Epithelial cell of esophagus (primary cell): Measurements from ENCODE around the gene BNC2.

Source experiments
- DNase-seq: peaks from one replicate; pipeline ENCODE4 v3.0.0; 2010; ENCODE audit warnings: low read depth
- H3K4me3 ChIP-seq: 2 replicates; pipeline ENCODE4 v1.5.1; 2011; ENCODE audit warnings: mild to moderate bottlenecking, low read length, control low read depth
- TF ChIP-seq, protein P1 (sequence below): IDR thresholded peaks from 2 replicates; pipeline ENCODE4 v1.5.1; 2011; ENCODE audit warnings: low read depth, mild to moderate bottlenecking, low read length, control low read depth, inconsistent platforms; ENCODE audit not compliant: insufficient read depth; ENCODE audit errors: missing control alignments

Gene BNC2

DNA sequence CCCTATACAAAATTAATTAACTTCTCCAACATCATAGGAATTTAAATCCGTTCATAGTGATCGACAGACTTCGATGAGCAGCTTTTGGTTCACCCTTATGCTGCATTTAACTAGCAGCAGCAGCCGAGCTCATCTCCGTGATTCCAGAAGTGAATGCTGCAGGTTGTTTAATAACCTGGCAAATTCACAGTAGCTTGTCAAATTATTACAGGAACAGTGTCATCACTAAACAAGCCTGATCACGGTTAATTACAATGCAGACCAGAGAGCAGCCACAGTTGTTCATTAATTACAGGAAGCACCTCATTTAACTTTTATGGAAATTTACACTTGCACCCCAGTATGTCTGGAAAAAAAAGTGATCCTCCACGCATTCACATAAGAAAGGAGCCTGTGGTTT lies 188.2 kb downstream of the BNC2 start:
- no peak for DNase-seq
- no peak overlapping the region for H3K4me3 ChIP-seq
- TF ChIP-seq, protein P1, sequence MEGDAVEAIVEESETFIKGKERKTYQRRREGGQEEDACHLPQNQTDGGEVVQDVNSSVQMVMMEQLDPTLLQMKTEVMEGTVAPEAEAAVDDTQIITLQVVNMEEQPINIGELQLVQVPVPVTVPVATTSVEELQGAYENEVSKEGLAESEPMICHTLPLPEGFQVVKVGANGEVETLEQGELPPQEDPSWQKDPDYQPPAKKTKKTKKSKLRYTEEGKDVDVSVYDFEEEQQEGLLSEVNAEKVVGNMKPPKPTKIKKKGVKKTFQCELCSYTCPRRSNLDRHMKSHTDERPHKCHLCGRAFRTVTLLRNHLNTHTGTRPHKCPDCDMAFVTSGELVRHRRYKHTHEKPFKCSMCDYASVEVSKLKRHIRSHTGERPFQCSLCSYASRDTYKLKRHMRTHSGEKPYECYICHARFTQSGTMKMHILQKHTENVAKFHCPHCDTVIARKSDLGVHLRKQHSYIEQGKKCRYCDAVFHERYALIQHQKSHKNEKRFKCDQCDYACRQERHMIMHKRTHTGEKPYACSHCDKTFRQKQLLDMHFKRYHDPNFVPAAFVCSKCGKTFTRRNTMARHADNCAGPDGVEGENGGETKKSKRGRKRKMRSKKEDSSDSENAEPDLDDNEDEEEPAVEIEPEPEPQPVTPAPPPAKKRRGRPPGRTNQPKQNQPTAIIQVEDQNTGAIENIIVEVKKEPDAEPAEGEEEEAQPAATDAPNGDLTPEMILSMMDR = no peak

DNA sequence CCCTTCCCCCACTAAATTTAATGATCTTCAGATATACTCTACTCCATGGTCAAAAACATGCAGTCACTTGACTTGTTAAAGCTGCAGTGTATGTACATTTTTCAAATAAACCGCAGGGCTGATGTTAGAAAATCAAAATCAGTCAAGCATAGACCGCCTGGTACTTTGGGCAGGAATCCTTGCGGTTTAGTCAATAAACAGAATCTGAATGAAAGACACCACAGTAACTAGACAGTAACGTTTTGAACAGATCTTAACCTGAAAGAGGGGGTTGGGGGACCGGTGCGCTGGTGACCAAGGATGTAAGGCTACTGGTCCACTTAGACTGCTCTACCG lies 188.8 kb downstream of the BNC2 start:
- TF ChIP-seq, protein P1 = no peak
- no peak overlapping the region for H3K4me3 ChIP-seq
- no peak for DNase-seq

DNA sequence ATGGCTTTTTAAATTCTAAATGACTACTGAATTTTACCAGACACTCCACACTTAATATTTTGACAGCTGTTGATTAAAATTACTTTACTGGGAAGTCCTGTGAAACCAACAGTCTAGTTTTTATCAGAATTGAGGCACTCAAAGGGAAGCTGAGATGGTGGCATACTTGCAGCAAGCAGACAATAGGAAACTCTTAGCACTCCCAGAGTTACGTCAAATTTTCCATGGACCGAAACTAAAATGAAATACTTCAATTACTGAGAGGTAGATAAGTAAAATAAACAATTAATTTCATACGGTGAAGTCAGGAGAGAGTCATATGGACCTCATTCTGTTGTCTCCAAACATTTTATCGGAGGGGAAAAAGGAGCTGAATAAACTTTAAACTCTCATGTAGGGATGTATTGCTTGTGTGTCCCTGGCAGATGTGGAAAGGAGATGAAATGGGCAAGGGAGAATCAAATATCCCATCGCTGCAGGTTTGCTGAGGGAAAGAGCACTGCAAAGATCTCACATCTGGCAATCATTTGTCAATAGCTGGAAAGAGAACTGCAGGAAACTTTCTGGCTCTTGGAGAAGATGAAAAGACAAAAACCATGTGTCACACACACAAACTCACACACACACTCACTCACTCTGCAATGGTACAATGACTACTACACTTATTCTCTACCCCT lies 189.4 kb downstream of the BNC2 start:
- DNase-seq = no peak
- TF ChIP-seq, protein P1 = no peak
- H3K4me3 ChIP-seq = no peak overlapping the region

DNA sequence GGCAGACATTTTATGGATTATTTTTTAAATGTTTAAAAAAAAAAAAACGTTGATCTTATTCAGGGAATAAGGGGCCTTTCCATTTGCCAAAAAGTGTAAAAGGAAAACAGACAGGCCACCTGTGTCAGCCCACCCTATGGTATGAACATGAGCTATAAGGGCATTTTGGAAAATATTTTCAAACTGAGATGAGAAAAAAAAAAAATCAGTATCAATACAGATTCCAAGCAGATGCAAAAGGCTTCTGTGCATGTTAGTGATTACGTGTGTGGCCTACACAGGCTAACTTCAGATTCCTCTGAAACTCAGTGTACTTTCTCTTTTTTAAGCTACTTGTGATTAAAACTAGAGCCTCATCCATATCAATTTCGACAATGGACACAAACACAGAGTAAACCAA lies 189.9 kb downstream of the BNC2 start:
- H3K4me3 ChIP-seq = no peak overlapping the region
- TF ChIP-seq, protein P1 = no peak
- DNase-seq = no peak

DNA sequence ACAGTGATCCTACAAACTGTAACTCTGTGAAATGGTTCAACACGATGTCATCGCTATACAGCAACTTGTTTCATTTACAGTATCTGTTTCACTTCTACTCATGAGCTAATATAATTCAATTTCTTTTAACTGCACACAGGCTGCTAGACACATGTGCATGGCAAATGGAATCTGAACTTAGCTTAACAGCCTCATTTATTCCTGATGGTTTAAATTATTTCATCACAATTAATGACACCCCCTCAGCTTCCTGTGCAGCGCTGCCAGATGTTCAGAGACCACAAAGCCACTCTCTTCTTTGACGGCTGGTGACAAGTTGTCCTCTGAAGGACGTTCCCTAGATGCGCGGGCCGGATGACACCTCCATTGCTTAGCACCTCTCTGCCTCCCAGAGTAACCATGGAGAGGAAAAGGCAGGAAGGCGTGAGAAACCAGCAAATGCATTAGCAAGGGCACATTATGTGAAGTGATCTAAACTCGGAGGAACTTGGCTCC lies 191.1 kb downstream of the BNC2 start:
- TF ChIP-seq, protein P1 = no peak
- DNase-seq = no peak
- H3K4me3 ChIP-seq = no peak overlapping the region

DNA sequence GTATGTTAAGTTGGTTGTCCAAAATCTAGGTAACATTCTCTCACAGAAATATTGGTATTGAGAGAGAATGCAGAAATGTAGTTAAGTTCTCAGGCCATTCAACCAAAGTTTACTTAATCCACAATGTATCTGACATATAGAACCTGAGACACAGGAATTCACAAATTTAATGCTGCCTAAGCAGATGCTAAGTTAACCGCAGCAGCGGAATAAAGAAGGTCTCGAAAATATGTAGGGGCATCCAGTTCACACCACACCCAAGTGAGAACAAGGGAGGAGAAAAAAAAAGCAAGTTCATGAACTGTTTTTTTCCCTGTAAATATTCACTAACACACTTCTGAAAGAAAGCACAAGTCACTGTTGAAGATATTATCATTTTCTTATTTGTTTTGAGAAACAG lies 194.0 kb downstream of the BNC2 start:
- DNase-seq = no peak
- no peak overlapping the region for H3K4me3 ChIP-seq
- TF ChIP-seq, protein P1 = no peak

DNA sequence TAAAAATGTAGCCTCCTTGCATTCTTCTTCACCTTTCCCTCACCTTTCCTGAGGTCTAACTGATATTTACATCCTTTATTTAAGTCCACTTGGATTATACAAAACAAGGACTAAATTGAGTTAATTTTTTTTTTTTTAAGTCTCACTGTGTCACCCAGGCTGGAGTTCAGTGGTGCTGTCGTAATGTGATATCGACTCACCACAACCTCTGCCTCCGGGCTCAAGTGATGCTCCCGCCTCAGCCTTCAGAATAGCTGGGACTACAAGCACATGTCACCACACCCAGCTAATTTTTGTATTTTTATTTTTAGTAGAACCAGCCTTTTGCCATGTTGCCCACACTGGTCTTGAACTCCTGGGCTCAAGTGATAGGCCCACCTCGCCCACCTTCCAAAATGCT lies 195.3 kb downstream of the BNC2 start:
- DNase-seq = peak; percentile 16
- TF ChIP-seq, protein P1 = no peak
- H3K4me3 ChIP-seq = no peak overlapping the region
